GM12873 (cell line): ENCODE measurements around the gene GLB1L2.

Experiments
- CTCF ChIP-seq: IDR thresholded peaks from 2 replicates; pipeline ENCODE4 v1.5.1; 2012; ENCODE audit warnings: low read depth, mild to moderate bottlenecking, moderate library complexity, low read length, control low read depth; ENCODE audit not compliant: insufficient read depth; ENCODE audit errors: missing control alignments

GLB1L2 gene

GRCh38 chr11:134407321-134407828 lies 75.6 kb downstream of the GLB1L2 start:
- TF ChIP-seq CTCF, result no peak

GRCh38 chr11:134407923-134408322 lies 76.1 kb downstream of the GLB1L2 start:
- TF ChIP-seq CTCF, result no peak

- TF ChIP-seq CTCF, result no peak
Measured at GRCh38 chr11:134409552-134410429, 78.0 kb downstream of the GLB1L2 start.

- TF ChIP-seq CTCF, result no peak
Measured at GRCh38 chr11:134410766-134411165, 79.0 kb downstream of the GLB1L2 start.

- no peak for TF ChIP-seq CTCF
Measured at GRCh38 chr11:134412203-134413042, 80.6 kb downstream of the GLB1L2 start, which contains the start of gene B3GAT1. TSS of gene B3GAT1 (minus strand) at chr11:134412242. CDS start at chr11:134387659, 24,583 bp downstream.

GRCh38 chr11:134413043-134413825 lies 81.4 kb downstream of the GLB1L2 start:
- no peak for TF ChIP-seq CTCF
